ENCODE data around the gene DNAI7. TPM values are rescaled to one million over a fixed set of nuclear protein-coding genes. Genes with fewer than 3 reads are reported as not detected.

The DNAI7 gene
- total RNA-seq, 1 experiment from 2014 or later: not detected

DNA sequence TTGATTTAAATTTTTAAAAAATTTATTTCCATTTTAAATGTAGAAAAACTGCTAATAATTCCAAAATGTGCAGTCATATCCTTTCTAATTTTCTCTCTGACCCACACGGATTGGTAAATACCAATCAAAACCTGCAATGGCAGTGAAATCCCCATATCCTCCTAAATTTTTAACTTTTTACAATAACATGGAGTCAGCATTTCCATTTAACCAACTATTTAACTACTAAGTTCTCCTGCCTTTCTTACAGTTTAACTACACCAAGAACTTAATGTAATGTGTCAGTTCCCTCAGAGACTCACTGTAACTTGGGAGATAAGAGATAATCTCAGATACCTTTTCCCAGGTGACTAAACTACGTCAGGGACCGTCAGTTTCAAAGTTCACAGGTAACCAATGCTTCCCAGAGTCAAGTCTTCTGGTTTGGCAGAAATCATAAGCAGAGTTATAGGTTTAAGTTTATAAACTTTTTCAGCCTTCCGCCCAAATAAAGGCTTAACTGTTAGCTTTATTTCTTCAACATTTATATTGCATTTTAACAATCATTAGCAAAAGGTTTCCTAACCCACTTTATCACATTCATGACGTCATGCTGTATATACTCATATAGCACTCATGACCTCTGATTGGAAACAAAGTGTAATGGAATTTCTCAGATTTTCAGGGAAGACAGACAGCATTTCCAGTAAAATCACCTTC is 48.2 kb upstream of the DNAI7 start:
- H3K9me2 ChIP-seq (replicated peaks; ENCODE audit: low read length): no peaks in the 10 kb centered on the region
- ChIA-PET CTCF (no interaction called here), POLR2A (ENCODE audit: unreplicated experiment) (no interaction called here)
- no TSS peak for BruUV-seq (replicated peaks)
- no peak overlapping the region for H3K4me2 ChIP-seq (ENCODE audit: low read length)
- intact Hi-C loops (cut with micrococcal nuclease): no loop called here
- H3K27ac ChIP-seq (ENCODE audit: low read length): no peak overlapping the region
- DNase-seq (no peak), ATAC-seq (no peak)
- no peaks in the 10 kb centered on the region for H3K36me3 ChIP-seq (ENCODE audit: low read depth, low read length)
- H3F3A ChIP-seq (ENCODE audit: low read length, unreplicated experiment): no peaks in the 10 kb centered on the region
- no peaks in the 10 kb centered on the region for H4K20me1 ChIP-seq (ENCODE audit: low read length)
- no peak overlapping the region for H2AFZ ChIP-seq (ENCODE audit: low read length)
- H3K27me3 ChIP-seq (ENCODE audit: low read length): no peaks in the 10 kb centered on the region
- TF ChIP-seq EZH2 (IDR thresholded peaks at IDR 0.05; ENCODE audit: low read length, unreplicated experiment): no peak
- TF ChIP-seq, protein P1, sequence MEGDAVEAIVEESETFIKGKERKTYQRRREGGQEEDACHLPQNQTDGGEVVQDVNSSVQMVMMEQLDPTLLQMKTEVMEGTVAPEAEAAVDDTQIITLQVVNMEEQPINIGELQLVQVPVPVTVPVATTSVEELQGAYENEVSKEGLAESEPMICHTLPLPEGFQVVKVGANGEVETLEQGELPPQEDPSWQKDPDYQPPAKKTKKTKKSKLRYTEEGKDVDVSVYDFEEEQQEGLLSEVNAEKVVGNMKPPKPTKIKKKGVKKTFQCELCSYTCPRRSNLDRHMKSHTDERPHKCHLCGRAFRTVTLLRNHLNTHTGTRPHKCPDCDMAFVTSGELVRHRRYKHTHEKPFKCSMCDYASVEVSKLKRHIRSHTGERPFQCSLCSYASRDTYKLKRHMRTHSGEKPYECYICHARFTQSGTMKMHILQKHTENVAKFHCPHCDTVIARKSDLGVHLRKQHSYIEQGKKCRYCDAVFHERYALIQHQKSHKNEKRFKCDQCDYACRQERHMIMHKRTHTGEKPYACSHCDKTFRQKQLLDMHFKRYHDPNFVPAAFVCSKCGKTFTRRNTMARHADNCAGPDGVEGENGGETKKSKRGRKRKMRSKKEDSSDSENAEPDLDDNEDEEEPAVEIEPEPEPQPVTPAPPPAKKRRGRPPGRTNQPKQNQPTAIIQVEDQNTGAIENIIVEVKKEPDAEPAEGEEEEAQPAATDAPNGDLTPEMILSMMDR (conservative IDR thresholded peaks at IDR 0.05; ENCODE audit: low read depth, low read length): no peak
- TF ChIP-seq EZH2phosphoT487 (IDR thresholded peaks at IDR 0.05; ENCODE audit: borderline replicate concordance, low read length): no peak
- 0 out of 2 replicates have a peak, but pooled peaks cover 12% of the 10 kb centered on the region for H3K79me2 ChIP-seq (ENCODE audit: low read length)
- no peaks in the 10 kb centered on the region for H3K9me3 ChIP-seq (ENCODE audit: low read length)
- H3K4me3 ChIP-seq (ENCODE audit: low read length): no peak overlapping the region
- H3K4me1 ChIP-seq (ENCODE audit: insufficient read depth, low read length): no peaks in the 10 kb centered on the region
- no peak overlapping the region for H3K9ac ChIP-seq (ENCODE audit: low read length)

DNA sequence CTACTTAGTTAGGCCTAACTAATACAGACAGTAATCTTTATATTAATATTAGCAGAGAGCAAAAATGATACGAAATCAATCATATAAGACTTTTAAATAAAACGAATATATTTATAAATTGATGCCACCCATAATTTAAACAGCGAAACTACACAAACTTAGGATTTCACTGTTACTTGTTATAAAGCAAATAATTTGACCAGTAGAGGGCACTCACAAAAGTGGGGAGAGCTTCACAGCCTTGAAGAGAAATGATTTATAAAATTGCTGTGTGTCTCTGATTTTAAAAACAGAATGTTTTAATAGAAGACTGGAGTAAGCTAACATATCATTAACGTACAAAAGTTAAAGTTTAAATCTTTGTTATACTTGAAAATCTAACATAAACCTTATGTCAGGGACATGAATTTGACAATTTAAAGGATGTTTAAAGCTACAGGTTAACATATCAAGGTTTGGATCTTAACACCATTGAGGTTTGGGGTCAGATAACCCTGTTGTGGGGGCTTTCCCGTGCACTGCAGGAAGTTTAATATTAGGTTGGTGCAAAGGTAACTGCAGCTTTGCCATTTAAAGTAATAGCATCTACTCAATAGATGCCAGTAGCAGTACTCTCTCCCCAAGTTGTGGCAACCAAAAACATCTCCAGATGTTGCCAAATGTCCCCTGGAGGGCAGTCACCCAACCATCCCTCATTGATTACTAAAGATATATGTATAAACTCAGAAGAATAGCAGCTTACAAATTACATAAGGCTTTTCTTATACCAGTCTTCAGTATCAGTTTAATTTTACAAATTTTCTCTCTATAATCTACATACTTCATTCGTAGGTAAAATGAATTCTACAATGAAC is 46.4 kb upstream of the DNAI7 start:
- Histone ChIP-seq H3K4me2 (ENCODE audit: low read length) (no peak overlapping the region), H3F3A (ENCODE audit: low read length, unreplicated experiment) (no peaks in the 10 kb centered on the region), H3K27ac (ENCODE audit: low read length) (no peak overlapping the region), H4K20me1 (ENCODE audit: low read length) (no peaks in the 10 kb centered on the region), H3K27me3 (ENCODE audit: low read length) (no peaks in the 10 kb centered on the region), H3K36me3 (ENCODE audit: low read depth, low read length) (no peaks in the 10 kb centered on the region), H2AFZ (ENCODE audit: low read length) (no peak overlapping the region), H3K4me3 (ENCODE audit: low read length) (no peak overlapping the region), H3K79me2 (ENCODE audit: low read length) (no peaks in the 10 kb centered on the region), H3K9ac (ENCODE audit: low read length) (no peak overlapping the region), H3K4me1 (ENCODE audit: insufficient read depth, low read length) (no peaks in the 10 kb centered on the region), H3K9me3 (ENCODE audit: low read length) (no peaks in the 10 kb centered on the region), H3K9me2 (replicated peaks; ENCODE audit: low read length) (no peaks in the 10 kb centered on the region)
- no peak for ATAC-seq
- ChIA-PET CTCF (interaction anchor here (0.7 to 1.0 kb wide), 2 partner anchors 9 to 146 kb away, joined by 6 to 19 read pairs; partner anchors contain the start of gene KRAS), POLR2A (ENCODE audit: unreplicated experiment) (no interaction called here)
- intact Hi-C loops (cut with micrococcal nuclease): loop anchor here (1.0 kb wide), 1 partner anchor 146 kb away; no protein-coding TSS in a partner anchor
- no TSS peak for BruUV-seq (replicated peaks)
- peak; percentile 39 for DNase-seq
- TF ChIP-seq, protein P1 (conservative IDR thresholded peaks at IDR 0.05; ENCODE audit: low read depth, low read length): peak; percentile 70
- no peak for TF ChIP-seq EZH2phosphoT487 (IDR thresholded peaks at IDR 0.05; ENCODE audit: borderline replicate concordance, low read length)

DNA sequence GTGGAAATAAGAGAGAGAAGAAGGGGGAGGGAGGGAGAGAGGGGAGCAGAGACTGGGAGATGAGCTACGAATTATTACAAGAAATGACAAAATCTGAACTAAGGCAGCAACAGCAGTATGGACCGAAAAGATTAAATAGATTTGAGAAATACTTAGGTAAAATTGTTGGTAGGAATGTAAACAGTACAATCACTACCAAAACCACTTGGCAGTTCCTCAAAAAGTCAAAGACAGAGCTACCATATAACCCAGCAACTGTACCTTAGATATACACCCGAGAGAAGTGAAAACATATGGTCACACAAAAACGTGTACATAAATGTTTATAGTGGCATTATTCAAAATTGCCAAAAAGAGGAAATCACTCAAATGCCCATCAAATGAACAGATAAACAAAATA is 41.7 kb upstream of the DNAI7 start:
- Histone ChIP-seq H2AFZ (ENCODE audit: low read length) (no peak overlapping the region), H3K4me3 (ENCODE audit: low read length) (no peak overlapping the region), H3K9ac (ENCODE audit: low read length) (no peak overlapping the region), H3K4me1 (ENCODE audit: insufficient read depth, low read length) (no peaks in the 10 kb centered on the region), H4K20me1 (ENCODE audit: low read length) (no peaks in the 10 kb centered on the region), H3K4me2 (ENCODE audit: low read length) (no peak overlapping the region), H3K27me3 (ENCODE audit: low read length) (no peaks in the 10 kb centered on the region), H3F3A (ENCODE audit: low read length, unreplicated experiment) (no peaks in the 10 kb centered on the region), H3K36me3 (ENCODE audit: low read depth, low read length) (no peaks in the 10 kb centered on the region), H3K9me3 (ENCODE audit: low read length) (no peaks in the 10 kb centered on the region), H3K9me2 (replicated peaks; ENCODE audit: low read length) (no peaks in the 10 kb centered on the region), H3K27ac (ENCODE audit: low read length) (no peak overlapping the region), H3K79me2 (ENCODE audit: low read length) (no peaks in the 10 kb centered on the region)
- ATAC-seq (no peak), DNase-seq (no peak)
- intact Hi-C loops (cut with micrococcal nuclease): no loop called here
- TF ChIP-seq, protein P1 (conservative IDR thresholded peaks at IDR 0.05; ENCODE audit: low read depth, low read length): no peak
- TF ChIP-seq EZH2 (IDR thresholded peaks at IDR 0.05; ENCODE audit: low read length, unreplicated experiment): no peak
- TF ChIP-seq EZH2phosphoT487 (IDR thresholded peaks at IDR 0.05; ENCODE audit: borderline replicate concordance, low read length): no peak
- POLR2A ChIA-PET (ENCODE audit: unreplicated experiment): no interaction called here
- BruUV-seq (replicated peaks): no TSS peak
- CTCF ChIA-PET: no interaction called here

Measured in PC-3 (cell line).